K562 (cell line): ENCODE measurements around the gene TAX1BP1. TPM values are rescaled to one million over a fixed set of nuclear protein-coding genes. Genes with fewer than 3 reads are reported as not detected.

Source experiments
- BRCA1 ChIP-seq, 2 experiments: fragments of 450-650 bp in 1 of 2; sonication (generic) in 1 of 2; formaldehyde crosslinking in 1 of 2; IDR thresholded peaks; 2 replicates each; pipeline versions ENCODE4 v1.5.0 to v1.6.1; 2017 to 2020; ENCODE audit warnings: mild to moderate bottlenecking in 1 of 2, missing genetic modification reagents in 1 of 2
- CREB5 ChIP-seq: fragments of 250-450 bp; sonication (Bioruptor Pico); IDR thresholded peaks from 2 replicates; pipeline ENCODE4 v1.5.0; 2020; ENCODE audit warnings: mild to moderate bottlenecking
- HIVEP1 ChIP-seq: fragments of 250-450 bp; sonication (Bioruptor Pico); IDR thresholded peaks from 2 replicates; pipeline ENCODE4 v1.4.0; 2020; ENCODE audit warnings: mild to moderate bottlenecking
- HLTF ChIP-seq: fragments of 450-650 bp; IDR thresholded peaks from 2 replicates; pipeline ENCODE4 v1.6.1; 2016
- HMBOX1 ChIP-seq: sonication (generic); IDR thresholded peaks from 2 replicates; pipeline ENCODE4 v1.6.1; 2016
- IRF2 ChIP-seq: sonication (generic); formaldehyde crosslinking; IDR thresholded peaks from 2 replicates; pipeline ENCODE4 v1.8.1; 2022; ENCODE audit warnings: mild to moderate bottlenecking, missing genetic modification reagents
- MAFF ChIP-seq: IDR thresholded peaks from 2 replicates; pipeline ENCODE4 v1.6.1; 2012; ENCODE audit warnings: low read length, improper control_type of control experiment
- MEF2D ChIP-seq: conservative IDR thresholded peaks from 2 replicates; pipeline ENCODE4 v1.6.1; 2016; ENCODE audit warnings: low read depth, missing genetic modification characterization, missing compliant biosample characterization
- RB1 ChIP-seq: fragments of 450-650 bp; IDR thresholded peaks from 2 replicates; pipeline ENCODE4 v1.6.1; 2017; ENCODE audit warnings: low read depth, mild to moderate bottlenecking
- SRF ChIP-seq, 2 experiments: fragments of 250-450, 450-650 bp in 1 of 2; sonication (Bioruptor Pico) in 1 of 2; sonication (generic) in 1 of 2; formaldehyde crosslinking; IDR thresholded peaks; 2 replicates each; pipeline versions ENCODE4 v1.5.0 to v1.5.1; 2020 to 2022; ENCODE audit warnings: mild to moderate bottlenecking in 1 of 2, missing genetic modification reagents in 1 of 2
- TAF9B ChIP-seq: fragments of 450-650 bp; IDR thresholded peaks from 2 replicates; pipeline ENCODE4 v1.6.1; 2018; ENCODE audit warnings: mild to moderate bottlenecking; ENCODE audit not compliant: partially characterized antibody
- ZNF316 ChIP-seq: fragments of 450-650 bp; IDR thresholded peaks from 2 replicates; pipeline ENCODE4 v1.6.1; 2016
- ZNF445 ChIP-seq: fragments of 250-450 bp; sonication (Bioruptor Pico); IDR thresholded peaks from 2 replicates; pipeline ENCODE4 v1.4.0; 2020; ENCODE audit warnings: low read depth, mild to moderate bottlenecking, moderate library complexity
- polyA plus RNA-seq, 8 experiments: library from polyadenylated mRNA; depleted of rRNA in 4 of 8; stranded (reverse) in 5 of 8; unstranded in 3 of 8; fragments of >200 nt; fragmentation: Nextera tagmentation in 2 of 8; fragmentation: Illumina TruSeq in 1 of 8; extraction: Ambion mirVana in 2 of 8; extraction: Trizol in 1 of 8; gene quantifications; 2 replicates each; pipeline versions ENCODE4 v1.2.1 to v1.2.3, GENCODE V29; 2011 to 2014; ENCODE audit warnings: inconsistent platforms in 1 of 8, missing spikeins in 1 of 8
- total RNA-seq, 7 experiments: library from RNA; depleted of rRNA in 6 of 7; stranded (reverse); fragments of >200 nt in 6 of 7; fragmentation: Illumina TruSeq in 2 of 7; extraction: Trizol in 2 of 7; gene quantifications; 2 replicates each; pipeline versions ENCODE4 v1.2.1 to v1.2.3, GENCODE V29; 2011 to 2021; ENCODE audit warnings: low replicate concordance in 1 of 7
- TF ChIP-seq, protein P1 (sequence below): fragments of 150-350 bp; conservative IDR thresholded peaks from 2 replicates; pipeline ENCODE4 v1.6.1; 2014; ENCODE audit warnings: low read length
- TF ChIP-seq, protein P2 (sequence below): fragments of 250-450 bp; sonication (Bioruptor Pico); IDR thresholded peaks from 2 replicates; pipeline ENCODE4 v1.8.0; 2022; ENCODE audit warnings: moderate library complexity, mild to moderate bottlenecking, inconsistent platforms
- TF ChIP-seq, protein P3 (sequence below): fragments of 250-450 bp; sonication (Bioruptor Pico); IDR thresholded peaks from 2 replicates; pipeline ENCODE4 v1.5.0; 2021
- TF ChIP-seq, protein P4 (sequence below), 3 experiments: fragments of 200-800 bp in 1 of 3; sonication (Bioruptor generic) in 1 of 3; sonication (generic) in 1 of 3; formaldehyde crosslinking in 1 of 3; IDR thresholded peaks; 2 replicates each; pipeline versions ENCODE4 v1.6.1 to v1.8.0; 2016 to 2022; ENCODE audit warnings: mild to moderate bottlenecking in 2 of 3, missing compliant biosample characterization in 2 of 3, missing genetic modification characterization in 2 of 3, missing genetic modification reagents in 1 of 3
- TF ChIP-seq, protein P5 (sequence below): fragments of 250-450 bp; sonication (Bioruptor Pico); IDR thresholded peaks from 2 replicates; pipeline ENCODE4 v1.8.0; 2021; ENCODE audit warnings: moderate library complexity, mild to moderate bottlenecking, inconsistent platforms
- TF ChIP-seq, protein P6 (sequence below): fragments of 250-450 bp; sonication (Bioruptor Pico); IDR thresholded peaks from 2 replicates; pipeline ENCODE4 v1.9.0; 2021; ENCODE audit warnings: mild to moderate bottlenecking

TAX1BP1 gene
- total and polyA plus RNA-seq, 9 of the 15 experiments (the other 6 are each of a cell fraction or from before 2014, with no cell fraction given) = 49.0 to 119 (median 75.9) TPM

GRCh38 chr7:27808626-27809025, 68.7 kb downstream of the TAX1BP1 start (continued):
- TF ChIP-seq, protein P1, sequence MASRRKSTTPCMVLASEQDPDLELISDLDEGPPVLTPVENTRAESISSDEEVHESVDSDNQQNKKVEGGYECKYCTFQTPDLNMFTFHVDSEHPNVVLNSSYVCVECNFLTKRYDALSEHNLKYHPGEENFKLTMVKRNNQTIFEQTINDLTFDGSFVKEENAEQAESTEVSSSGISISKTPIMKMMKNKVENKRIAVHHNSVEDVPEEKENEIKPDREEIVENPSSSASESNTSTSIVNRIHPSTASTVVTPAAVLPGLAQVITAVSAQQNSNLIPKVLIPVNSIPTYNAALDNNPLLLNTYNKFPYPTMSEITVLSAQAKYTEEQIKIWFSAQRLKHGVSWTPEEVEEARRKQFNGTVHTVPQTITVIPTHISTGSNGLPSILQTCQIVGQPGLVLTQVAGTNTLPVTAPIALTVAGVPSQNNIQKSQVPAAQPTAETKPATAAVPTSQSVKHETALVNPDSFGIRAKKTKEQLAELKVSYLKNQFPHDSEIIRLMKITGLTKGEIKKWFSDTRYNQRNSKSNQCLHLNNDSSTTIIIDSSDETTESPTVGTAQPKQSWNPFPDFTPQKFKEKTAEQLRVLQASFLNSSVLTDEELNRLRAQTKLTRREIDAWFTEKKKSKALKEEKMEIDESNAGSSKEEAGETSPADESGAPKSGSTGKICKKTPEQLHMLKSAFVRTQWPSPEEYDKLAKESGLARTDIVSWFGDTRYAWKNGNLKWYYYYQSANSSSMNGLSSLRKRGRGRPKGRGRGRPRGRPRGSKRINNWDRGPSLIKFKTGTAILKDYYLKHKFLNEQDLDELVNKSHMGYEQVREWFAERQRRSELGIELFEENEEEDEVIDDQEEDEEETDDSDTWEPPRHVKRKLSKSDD = no peak
- TF ChIP-seq, protein P2, sequence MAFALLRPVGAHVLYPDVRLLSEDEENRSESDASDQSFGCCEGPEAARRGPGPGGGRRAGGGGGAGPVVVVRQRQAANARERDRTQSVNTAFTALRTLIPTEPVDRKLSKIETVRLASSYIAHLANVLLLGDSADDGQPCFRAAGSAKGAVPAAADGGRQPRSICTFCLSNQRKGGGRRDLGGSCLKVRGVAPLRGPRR = no peak
- TF ChIP-seq, protein P3, sequence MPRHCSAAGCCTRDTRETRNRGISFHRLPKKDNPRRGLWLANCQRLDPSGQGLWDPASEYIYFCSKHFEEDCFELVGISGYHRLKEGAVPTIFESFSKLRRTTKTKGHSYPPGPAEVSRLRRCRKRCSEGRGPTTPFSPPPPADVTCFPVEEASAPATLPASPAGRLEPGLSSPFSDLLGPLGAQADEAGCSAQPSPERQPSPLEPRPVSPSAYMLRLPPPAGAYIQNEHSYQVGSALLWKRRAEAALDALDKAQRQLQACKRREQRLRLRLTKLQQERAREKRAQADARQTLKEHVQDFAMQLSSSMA (CRISPR knock-in tag) = no peak
- TF ChIP-seq RB1 = no peak
- TF ChIP-seq, protein P4, sequence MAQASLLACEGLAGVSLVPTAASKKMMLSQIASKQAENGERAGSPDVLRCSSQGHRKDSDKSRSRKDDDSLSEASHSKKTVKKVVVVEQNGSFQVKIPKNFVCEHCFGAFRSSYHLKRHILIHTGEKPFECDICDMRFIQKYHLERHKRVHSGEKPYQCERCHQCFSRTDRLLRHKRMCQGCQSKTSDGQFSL (CRISPR knock-in tag; IDR thresholded peaks at IDR 0.05) = no peak
- TF ChIP-seq, protein P4 (tag; IDR thresholded peaks at IDR 0.05) = no peak
- TF ChIP-seq ZNF445 = no peak
- no peak for TF ChIP-seq TAF9B
- peak; percentile 94 for TF ChIP-seq ZNF316
- no peak for TF ChIP-seq CREB5 (CRISPR knock-in tag)
- no peak for TF ChIP-seq BRCA1 (IDR thresholded peaks at IDR 0.05)
- TF ChIP-seq BRCA1 (CRISPR knock-in tag; IDR thresholded peaks at IDR 0.05) = no peak
- TF ChIP-seq, protein P5, sequence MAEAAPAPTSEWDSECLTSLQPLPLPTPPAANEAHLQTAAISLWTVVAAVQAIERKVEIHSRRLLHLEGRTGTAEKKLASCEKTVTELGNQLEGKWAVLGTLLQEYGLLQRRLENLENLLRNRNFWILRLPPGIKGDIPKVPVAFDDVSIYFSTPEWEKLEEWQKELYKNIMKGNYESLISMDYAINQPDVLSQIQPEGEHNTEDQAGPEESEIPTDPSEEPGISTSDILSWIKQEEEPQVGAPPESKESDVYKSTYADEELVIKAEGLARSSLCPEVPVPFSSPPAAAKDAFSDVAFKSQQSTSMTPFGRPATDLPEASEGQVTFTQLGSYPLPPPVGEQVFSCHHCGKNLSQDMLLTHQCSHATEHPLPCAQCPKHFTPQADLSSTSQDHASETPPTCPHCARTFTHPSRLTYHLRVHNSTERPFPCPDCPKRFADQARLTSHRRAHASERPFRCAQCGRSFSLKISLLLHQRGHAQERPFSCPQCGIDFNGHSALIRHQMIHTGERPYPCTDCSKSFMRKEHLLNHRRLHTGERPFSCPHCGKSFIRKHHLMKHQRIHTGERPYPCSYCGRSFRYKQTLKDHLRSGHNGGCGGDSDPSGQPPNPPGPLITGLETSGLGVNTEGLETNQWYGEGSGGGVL = no peak
- TF ChIP-seq HIVEP1 (CRISPR knock-in tag) = no peak
- peak; percentile 82; the same call in 1 of the 2 replicates for TF ChIP-seq MEF2D (tag)
- peak; percentile 88 for TF ChIP-seq MAFF
- TF ChIP-seq HMBOX1 = 0 out of 2 replicates have a peak, but pooled peaks have one; percentile 31
- no peak for TF ChIP-seq SRF (CRISPR knock-in tag; IDR thresholded peaks at IDR 0.05)
- TF ChIP-seq IRF2 = no peak
- no peak for TF ChIP-seq HLTF
- TF ChIP-seq, protein P6, sequence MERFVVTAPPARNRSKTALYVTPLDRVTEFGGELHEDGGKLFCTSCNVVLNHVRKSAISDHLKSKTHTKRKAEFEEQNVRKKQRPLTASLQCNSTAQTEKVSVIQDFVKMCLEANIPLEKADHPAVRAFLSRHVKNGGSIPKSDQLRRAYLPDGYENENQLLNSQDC (CRISPR knock-in tag) = no peak
